Esophagus squamous epithelium (tissue), 5 donors: ENCODE measurements around the gene UBA6. TPM values are rescaled to one million over a fixed set of nuclear protein-coding genes. Genes with fewer than 3 reads are reported as not detected.

Experiments used
- DNase-seq: peaks from one replicate; lab custom pipeline; 2025; lab: John Stamatoyannopoulos, UW
- H3K27ac ChIP-seq, 4 donors: fragments of 200-600 bp; sonication (generic); one replicate each; pipeline ENCODE4 v1.5.1; 2016 to 2019; ENCODE audit warnings: mild to moderate bottlenecking in 1 of 4
- H3K27me3 ChIP-seq, 4 donors: fragments of 200-600 bp; sonication (generic); 1 replicate in 3 of 4; 2 replicates in 1 of 4; pipeline versions ENCODE4 v1.5.1 to v1.6.0; 2017 to 2021; ENCODE audit warnings: antibody characterized with exemption in 1 of 4
- H3K36me3 ChIP-seq, 3 donors: fragments of 200-600 bp; sonication (generic); one replicate each; pipeline ENCODE4 v1.5.1; 2016 to 2019
- H3K4me1 ChIP-seq, 3 donors: fragments of 200-600 bp; sonication (generic); one replicate each; pipeline ENCODE4 v1.5.1; 2017 to 2019
- H3K4me3 ChIP-seq, 4 donors: fragments of 200-600 bp; sonication (generic); 1 replicate in 3 of 4; 2 replicates in 1 of 4; pipeline ENCODE4 v1.5.1; 2016 to 2019; ENCODE audit warnings: mild to moderate bottlenecking in 2 of 4, moderate library complexity in 1 of 4
- H3K9me3 ChIP-seq, 3 donors: fragments of 200-600 bp; sonication (generic); one replicate each; pipeline ENCODE4 v1.5.1; 2016 to 2019
- CTCF ChIP-seq, 6 experiments: fragments of 450-650 bp in 4 of 6; fragments of 200-600 bp in 2 of 6; sonication (generic) in 2 of 6; IDR thresholded peaks; one replicate each; pipeline ENCODE4 v1.5.1; 2016 to 2019; ENCODE audit warnings: antibody characterized with exemption in 6 of 6, mild to moderate bottlenecking in 4 of 6, moderate library complexity in 4 of 6
- POLR2A ChIP-seq, 4 donors: fragments of 450-650 bp; IDR thresholded peaks; one replicate each; pipeline ENCODE4 v1.6.1; 2017; ENCODE audit warnings: antibody characterized with exemption in 4 of 4, mild to moderate bottlenecking in 4 of 4, moderate library complexity in 3 of 4
- WGBS, 2 donors: methylation state at CpG; one replicate each; pipeline ENCODE4 v1.1.5; 2018; 5-methylcytosine and 5-hydroxymethylcytosine counted together
- intact Hi-C: fragments of 100-400 bp; cut with DNase I; formaldehyde crosslinking; loops from one replicate; pipeline ENCODE4 v1.15.0; 2022
- total RNA-seq, 4 donors: library from RNA; depleted of rRNA; stranded (reverse); fragments of >200 nt; gene quantifications; one replicate each; pipeline ENCODE4 v1.1.0, GENCODE V29; 2016
- donor health status: DM: yes; HTN: yes; CAD: no.

UBA6 gene
- total RNA-seq, 4 donors from 2014 or later = 51.5 to 103 (median 87.8) TPM

GRCh38 chr4:67691328-67691727 lies 9.6 kb downstream of the UBA6 start:
- Histone ChIP-seq H3K4me1 (no peaks in the 10 kb centered on the region), H3K27me3 (no peaks in the 10 kb centered on the region), H3K9me3 (peaks cover 0 to 5% (median 0%) of the 10 kb centered on the region in 3 donors), H3K4me3 (no peak overlapping the region), H3K36me3 (peaks cover 0 to 47% (median 0%) of the 10 kb centered on the region in 3 donors), H3K27ac (no peak overlapping the region)
- TF ChIP-seq POLR2A (IDR thresholded peaks at IDR 0.05) = no peak
- no peak for DNase-seq
- intact Hi-C loops = no loop called here

GRCh38 chr4:67687636-67688035 lies 13.3 kb downstream of the UBA6 start:
- TF ChIP-seq CTCF (IDR thresholded peaks at IDR 0.05) (no peak), POLR2A (IDR thresholded peaks at IDR 0.05) (no peak)
- no peak overlapping the region for H3K4me3 ChIP-seq
- peaks cover 0 to 5% (median 0%) of the 10 kb centered on the region in 3 donors for H3K9me3 ChIP-seq
- H3K27me3 ChIP-seq = no peaks in the 10 kb centered on the region
- 77 to 79% methylated on average over 4 of the region's 4 CpGs for WGBS, 2 donors
- peaks cover 0 to 7% (median 0%) of the 10 kb centered on the region in 3 donors for H3K4me1 ChIP-seq
- DNase-seq = no peak
- intact Hi-C loops = no loop called here
- peaks cover 0 to 17% (median 0%) of the 10 kb centered on the region in 3 donors for H3K36me3 ChIP-seq
- no peak overlapping the region for H3K27ac ChIP-seq

GRCh38 chr4:67685532-67685859 lies 15.5 kb downstream of the UBA6 start:
- Histone ChIP-seq H3K27me3 (no peaks in the 10 kb centered on the region), H3K4me3 (no peak overlapping the region), H3K36me3 (peaks cover 0 to 10% (median 0%) of the 10 kb centered on the region in 3 donors), H3K9me3 (no peaks in the 10 kb centered on the region), H3K4me1 (peaks cover 0 to 12% (median 0%) of the 10 kb centered on the region in 3 donors), H3K27ac (no peak overlapping the region)
- intact Hi-C loops = no loop called here
- TF ChIP-seq POLR2A (IDR thresholded peaks at IDR 0.05) = no peak
- no peak for TF ChIP-seq CTCF (IDR thresholded peaks at IDR 0.05)
- 84 to 86% methylated on average over 5 of the region's 5 CpGs for WGBS, 2 donors
- DNase-seq = no peak

- WGBS, 2 donors = 43 to 58% methylated on average over 1 of the region's 1 CpG
- Histone ChIP-seq H3K27me3 (no peaks in the 10 kb centered on the region), H3K27ac (no peak overlapping the region), H3K36me3 (peaks cover 0 to 13% (median 0%) of the 10 kb centered on the region in 3 donors), H3K4me3 (no peak overlapping the region), H3K4me1 (peaks cover 0 to 12% (median 0%) of the 10 kb centered on the region in 3 donors), H3K9me3 (no peaks in the 10 kb centered on the region)
- TF ChIP-seq POLR2A (IDR thresholded peaks at IDR 0.05) (no peak), CTCF (IDR thresholded peaks at IDR 0.05) (no peak)
- DNase-seq = no peak
- intact Hi-C loops = no loop called here
These were observed 16.0 kb downstream of the UBA6 start for GRCh38 chr4:67684839-67685531.

GRCh38 chr4:67682266-67682665 lies 18.7 kb downstream of the UBA6 start:
- DNase-seq = no peak
- 42 to 50% methylated on average over 1 of the region's 1 CpG for WGBS, 2 donors
- Histone ChIP-seq H3K27ac (no peak overlapping the region), H3K4me1 (peaks cover 0 to 12% (median 0%) of the 10 kb centered on the region in 3 donors), H3K9me3 (no peaks in the 10 kb centered on the region), H3K4me3 (no peak overlapping the region), H3K36me3 (peaks cover under 1 to 30% (median 5%) of the 10 kb centered on the region in 3 donors), H3K27me3 (no peaks in the 10 kb centered on the region)
- intact Hi-C loops = no loop called here
- TF ChIP-seq CTCF (IDR thresholded peaks at IDR 0.05) (no peak), POLR2A (IDR thresholded peaks at IDR 0.05) (no peak)
